ENCODE results near the gene TP63. TPM values are rescaled to one million over a fixed set of nuclear protein-coding genes. Genes with fewer than 3 reads are reported as not detected.

Gene TP63
- total and polyA plus RNA-seq, 2 donors (not counting 3 experiments of a cell fraction or from before 2014, with no cell fraction given): not detected

GRCh38 chr3:189797103-189797750 is 166.0 kb downstream of the TP63 start:
- H3K9me3 ChIP-seq (replicated peaks; ENCODE audit: control insufficient read depth, insufficient read depth, low read length): no peaks in the 10 kb centered on the region
- H3K36me3 ChIP-seq (ENCODE audit: control insufficient read depth in 2 of 2, extremely low read depth in 1 of 2, insufficient read depth in 2 of 2, low read length in 2 of 2): no peaks in the 10 kb centered on the region
- TF ChIP-seq JUN (IDR thresholded peaks at IDR 0.05; ENCODE audit: borderline replicate concordance, insufficient read depth, insufficient read length, low read depth): no peak
- TF ChIP-seq EZH2 (IDR thresholded peaks at IDR 0.05; ENCODE audit: borderline replicate concordance, low read depth, low read length, severe bottlenecking): no peak
- no peak for TF ChIP-seq POLR2A (IDR thresholded peaks at IDR 0.05; ENCODE audit: low read depth, low read length)
- no peak for TF ChIP-seq MYC (IDR thresholded peaks at IDR 0.05; ENCODE audit: low read depth, low read length)
- TF ChIP-seq FOS (IDR thresholded peaks at IDR 0.05; ENCODE audit: borderline replicate concordance, insufficient read depth, low read length): no peak
- TF ChIP-seq POLR2AphosphoS5 (IDR thresholded peaks at IDR 0.05; ENCODE audit: insufficient read depth, low read depth, low read length): no peak
- no peak for TF ChIP-seq GATA2 (IDR thresholded peaks at IDR 0.05; ENCODE audit: insufficient read depth, insufficient read length, low read depth, low read length)
- no peak for TF ChIP-seq MAX (IDR thresholded peaks at IDR 0.05; ENCODE audit: insufficient read depth, insufficient read length)
- TF ChIP-seq CTCF (IDR thresholded peaks at IDR 0.05; ENCODE audit: extremely low read depth in 1 of 2, insufficient read depth in 1 of 2, low read depth in 1 of 2, low read length in 2 of 2): no peak
- no peak overlapping the region for H3K9ac ChIP-seq (replicated peaks; ENCODE audit: extremely low read depth, insufficient read depth, low read length)
- no peak overlapping the region for H2AFZ ChIP-seq (ENCODE audit: low read depth, low read length)
- DNase-seq (ENCODE audit: low read depth, low spot score): no peak
- BruUV-seq (replicated peaks): no TSS peak
- H3K9me1 ChIP-seq (replicated peaks; ENCODE audit: control insufficient read depth, extremely low read depth, insufficient read depth, low read length): no peaks in the 10 kb centered on the region
- H3K27ac ChIP-seq (ENCODE audit: insufficient read depth, low read depth, low read length): no peak overlapping the region
- H3K4me2 ChIP-seq (ENCODE audit: insufficient read depth, low read length): no peak overlapping the region
- no peak for FAIRE-seq
- dilution Hi-C loops (cut with MboI; ENCODE audit: extremely low pct_ligation_motif_present, low sequenced_read_pairs): no loop called here
- CTCF ChIA-PET: interaction anchor here (1.0 to 1.8 kb wide), 4 partner anchors 9 to 151 kb away, joined by 3 to 7 read pairs (median 4); no protein-coding TSS in a partner anchor
- H3K4me1 ChIP-seq (ENCODE audit: control insufficient read depth, extremely low read depth, insufficient read depth, low read length): peaks cover 2% of the 10 kb centered on the region
- no peak overlapping the region for H3K4me3 ChIP-seq (replicated peaks in 1 of 3; ENCODE audit: insufficient read depth in 1 of 3, low read depth in 1 of 3, low read length in 3 of 3)
- POLR2A ChIA-PET: no interaction called here
- intact Hi-C loops (cut with micrococcal nuclease): no loop called here
- H3K27me3 ChIP-seq (ENCODE audit: control insufficient read depth in 2 of 2, insufficient read depth in 2 of 2, low read length in 2 of 2): no peaks in the 10 kb centered on the region
- H4K20me1 ChIP-seq (replicated peaks; ENCODE audit: control insufficient read depth, extremely low read depth, insufficient read depth, low read length): no peaks in the 10 kb centered on the region
- no peaks in the 10 kb centered on the region for H3K79me2 ChIP-seq (ENCODE audit: control insufficient read depth, insufficient read depth, low read length)

Data from endothelial cell of umbilical vein (primary cell).